Mesodermal cell (in vitro differentiated cells): Measurements from ENCODE around the gene FCHO2.
A peak's percentile ranks its signal among the peaks of the same experiment; 100 is the strongest.

Source experiments
- H3K27ac ChIP-seq: 2 replicates; pipeline ENCODE4 v1.7.0; 2013; ENCODE audit warnings: mild to moderate bottlenecking, low read depth, low read length, moderate library complexity; ENCODE audit not compliant: severe bottlenecking
- H3K36me3 ChIP-seq: 2 replicates; pipeline ENCODE4 v1.7.1; 2013; ENCODE audit warnings: mild to moderate bottlenecking, low read length, moderate library complexity; ENCODE audit not compliant: control insufficient read depth, insufficient read depth
- H3K4me1 ChIP-seq: one replicate; pipeline ENCODE4 v1.7.1; 2013; ENCODE audit warnings: mild to moderate bottlenecking, low read length; ENCODE audit not compliant: insufficient read depth, control insufficient read depth, poor library complexity, severe bottlenecking
- H3K4me3 ChIP-seq: 2 replicates; pipeline ENCODE4 v1.7.0; 2013; ENCODE audit warnings: low read length, control low read depth, mild to moderate bottlenecking; ENCODE audit not compliant: insufficient read depth, poor library complexity, severe bottlenecking; ENCODE audit errors: extremely low read depth
- H3K9me3 ChIP-seq: 2 replicates; pipeline ENCODE4 v1.7.1; 2013; ENCODE audit warnings: mild to moderate bottlenecking, low read length, moderate library complexity; ENCODE audit not compliant: control insufficient read depth
- WGBS, 2 experiments: methylation state at CpG; one replicate each; pipeline ENCODE4 v1.1.5; 2013; ENCODE audit warnings: missing lambda C conversion rate in 2 of 2; ENCODE audit not compliant: insufficient coverage in 2 of 2; 5-methylcytosine and 5-hydroxymethylcytosine counted together

The FCHO2 gene

GRCh38 chr5:73119451-73120157 lies 163.8 kb downstream of the FCHO2 start:
- no peak overlapping the region for H3K27ac ChIP-seq
- peaks cover 18% of the 10 kb centered on the region for H3K4me1 ChIP-seq
- H3K36me3 ChIP-seq: no peaks in the 10 kb centered on the region
- peak overlapping the region; percentile 37 for H3K4me3 ChIP-seq
- H3K9me3 ChIP-seq: peaks cover 4% of the 10 kb centered on the region
- 52 to 63% methylated on average over 31 to 38 of the region's 40 CpGs for WGBS, 2 experiments

GRCh38 chr5:73120222-73121118 lies 164.6 kb downstream of the FCHO2 start, which contains the start of gene TMEM171:
TMEM171 (plus strand) TSS chr5:73120575; CDS start chr5:73123374, 2,799 bp downstream.
- Histone ChIP-seq H3K36me3 (no peaks in the 10 kb centered on the region), H3K27ac (no peak within 1 kb of the TSS), H3K9me3 (peaks cover 4% of the 10 kb centered on the region), H3K4me3 (peak within 1 kb of the TSS; percentile 37), H3K4me1 (peaks cover 14% of the 10 kb centered on the region)
- WGBS, 2 experiments: 2 to 3% methylated on average over 63 to 87 of the region's 94 CpGs

GRCh38 chr5:73121119-73121463 lies 165.2 kb downstream of the FCHO2 start:
- H3K9me3 ChIP-seq: peaks cover 4% of the 10 kb centered on the region
- peak overlapping the region; percentile 37 for H3K4me3 ChIP-seq
- H3K36me3 ChIP-seq: no peaks in the 10 kb centered on the region
- 15 to 28% methylated on average over 2 to 3 of the region's 6 CpGs for WGBS, 2 experiments
- no peak overlapping the region for H3K27ac ChIP-seq
- peaks cover 8% of the 10 kb centered on the region for H3K4me1 ChIP-seq

- Histone ChIP-seq H3K9me3 (no peaks in the 10 kb centered on the region), H3K4me3 (no peak overlapping the region), H3K27ac (no peak overlapping the region), H3K36me3 (no peaks in the 10 kb centered on the region), H3K4me1 (peaks cover 4% of the 10 kb centered on the region)
- WGBS, 2 experiments: 86 to 92% methylated on average over 14 to 17 of the region's 19 CpGs
Measured at GRCh38 chr5:73122875-73123810, 167.3 kb downstream of the FCHO2 start.

- Histone ChIP-seq H3K4me3 (no peak overlapping the region), H3K9me3 (no peaks in the 10 kb centered on the region), H3K4me1 (peaks cover 4% of the 10 kb centered on the region), H3K27ac (no peak overlapping the region), H3K36me3 (no peaks in the 10 kb centered on the region)
- 85 to 93% methylated on average over 3 of the region's 4 CpGs for WGBS, 2 experiments
Measured at GRCh38 chr5:73125289-73125688, 169.4 kb downstream of the FCHO2 start.

- WGBS, 2 experiments: 85 to 92% methylated on average over 3 of the region's 4 CpGs
- Histone ChIP-seq H3K36me3 (no peaks in the 10 kb centered on the region), H3K4me1 (no peaks in the 10 kb centered on the region), H3K27ac (no peak overlapping the region), H3K9me3 (no peaks in the 10 kb centered on the region), H3K4me3 (no peak overlapping the region)
Measured at GRCh38 chr5:73126381-73126780, 170.5 kb downstream of the FCHO2 start.

GRCh38 chr5:73126957-73127356 lies 171.1 kb downstream of the FCHO2 start:
- H3K9me3 ChIP-seq: no peaks in the 10 kb centered on the region
- no peaks in the 10 kb centered on the region for H3K4me1 ChIP-seq
- 71% methylated on average over 1 of the region's 1 CpG; no CpG with 5 or more reads in 1 of the 2 experiments for WGBS, 2 experiments
- H3K36me3 ChIP-seq: no peaks in the 10 kb centered on the region
- no peak overlapping the region for H3K4me3 ChIP-seq
- H3K27ac ChIP-seq: no peak overlapping the region

- Histone ChIP-seq H3K4me1 (no peaks in the 10 kb centered on the region), H3K36me3 (no peaks in the 10 kb centered on the region), H3K27ac (no peak overlapping the region), H3K9me3 (no peaks in the 10 kb centered on the region), H3K4me3 (no peak overlapping the region)
- WGBS, 2 experiments: 73 to 100% methylated on average over 1 to 2 of the region's 5 CpGs
Measured at GRCh38 chr5:73129143-73129542, 173.3 kb downstream of the FCHO2 start.

GRCh38 chr5:73130811-73131210 lies 175.0 kb downstream of the FCHO2 start:
- H3K27ac ChIP-seq: no peak overlapping the region
- H3K36me3 ChIP-seq: no peaks in the 10 kb centered on the region
- WGBS, 2 experiments: no CpG with 5 or more reads among the region's 1 CpG
- H3K4me1 ChIP-seq: peaks cover 9% of the 10 kb centered on the region
- no peak overlapping the region for H3K4me3 ChIP-seq
- no peaks in the 10 kb centered on the region for H3K9me3 ChIP-seq

GRCh38 chr5:73131711-73132425 lies 176.0 kb downstream of the FCHO2 start:
- no peaks in the 10 kb centered on the region for H3K36me3 ChIP-seq
- H3K4me3 ChIP-seq: no peak overlapping the region
- H3K27ac ChIP-seq: no peak overlapping the region
- WGBS, 2 experiments: no CpG with 5 or more reads among the region's 3 CpGs
- H3K9me3 ChIP-seq: no peaks in the 10 kb centered on the region
- H3K4me1 ChIP-seq: peaks cover 16% of the 10 kb centered on the region
